ENCODE results near the gene FAM83D. TPM values are rescaled to one million over a fixed set of nuclear protein-coding genes. Genes with fewer than 3 reads are reported as not detected.

Gene FAM83D
- total RNA-seq, 1 experiment from 2014 or later, result 66.9 TPM

DNA sequence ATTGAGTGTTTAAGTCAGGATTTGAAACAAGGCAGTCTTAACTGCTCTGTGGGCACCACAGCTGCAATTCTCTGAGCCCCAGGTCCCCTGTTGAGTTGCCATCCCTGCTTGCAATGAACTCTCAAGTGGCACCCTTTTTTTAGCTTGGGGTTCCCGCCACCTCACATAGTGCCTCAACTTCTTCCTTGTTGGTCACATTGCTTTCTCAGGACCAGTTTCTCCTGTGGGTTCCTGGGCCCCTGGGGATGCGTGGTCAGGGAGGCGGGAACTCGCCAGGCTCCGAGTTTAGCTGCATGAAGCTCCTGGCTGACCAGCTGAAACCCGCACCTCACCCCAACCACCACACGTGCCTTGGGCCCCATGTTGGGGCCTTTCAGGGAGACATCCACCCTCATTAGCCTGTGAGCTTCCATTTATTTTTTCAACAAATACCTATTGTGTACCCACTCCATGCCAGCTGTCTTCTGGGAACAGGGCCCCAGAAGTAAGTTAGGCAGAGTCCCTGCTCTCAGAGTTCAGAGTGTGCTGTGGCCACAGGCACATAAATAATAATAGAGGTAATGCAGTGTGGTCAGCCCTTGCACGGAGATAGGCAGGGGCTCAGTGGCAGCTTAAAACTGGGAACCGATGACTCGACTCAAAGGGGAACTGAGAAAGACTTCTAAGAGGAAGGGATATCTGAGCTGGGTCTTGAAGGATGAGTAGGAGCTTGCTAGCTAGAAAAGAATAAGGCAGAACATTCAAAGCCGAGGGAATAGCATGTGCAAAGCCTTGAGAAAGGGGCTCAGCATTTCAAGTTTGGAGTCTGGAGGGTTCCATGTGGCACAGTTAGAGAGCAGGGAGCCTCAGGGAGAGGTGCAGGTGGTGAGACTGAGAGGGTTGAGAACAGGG is 33.9 kb upstream of the FAM83D start:
- POLR2A ChIA-PET, result interaction anchor here (0.6 to 1.3 kb wide), 5 partner anchors 31 to 113 kb away, joined by 3 to 5 read pairs (median 3); partner anchors contain the start of genes DHX35, FAM83D and PPP1R16B
- no peak overlapping the region for H3K27ac Mint-ChIP-seq

More for the DNA sequence above, 33.9 kb upstream of the FAM83D start:
- Mint-ChIP-seq H3K4me3 (no peak overlapping the region), H3K4me1 (peaks cover 14% of the 10 kb centered on the region), H3K9me3 (no peaks in the 10 kb centered on the region), H3K27me3 (ENCODE audit: low read depth) (peaks cover 3% of the 10 kb centered on the region; the same call in 1 of the 2 replicates), H3K36me3 (no peaks in the 10 kb centered on the region)
- DNase-seq (ENCODE audit: low spot score) (no peak), ATAC-seq (no peak)
- TF ChIP-seq EMX1 (CRISPR knock-in tag; IDR thresholded peaks at IDR 0.05) (no peak), NR2C2 (CRISPR knock-in tag; IDR thresholded peaks at IDR 0.05) (no peak), ZBTB21 (CRISPR knock-in tag; IDR thresholded peaks at IDR 0.05; ENCODE audit: borderline replicate concordance) (no peak), MAX (CRISPR knock-in tag; IDR thresholded peaks at IDR 0.05) (no peak), TP53 (CRISPR knock-in tag; IDR thresholded peaks at IDR 0.05) (no peak), ZNF671 (CRISPR knock-in tag; IDR thresholded peaks at IDR 0.05) (no peak), PRDM15 (CRISPR knock-in tag; IDR thresholded peaks at IDR 0.05) (no peak), USF2 (CRISPR knock-in tag; IDR thresholded peaks at IDR 0.05) (no peak), ZNF138 (CRISPR knock-in tag; conservative IDR thresholded peaks at IDR 0.05) (no peak), TCF7 (CRISPR knock-in tag; IDR thresholded peaks at IDR 0.05; ENCODE audit: low read depth) (no peak), OVOL2 (CRISPR knock-in tag; IDR thresholded peaks at IDR 0.05; ENCODE audit: borderline replicate concordance) (no peak), ELF4 (CRISPR knock-in tag; IDR thresholded peaks at IDR 0.05; ENCODE audit: low read depth) (no peak), HMGA2 (CRISPR knock-in tag; IDR thresholded peaks at IDR 0.05) (no peak), NFATC4 (CRISPR knock-in tag; IDR thresholded peaks at IDR 0.05) (no peak), ZSCAN18 (CRISPR knock-in tag; IDR thresholded peaks at IDR 0.05) (no peak), IRF1 (CRISPR knock-in tag; IDR thresholded peaks at IDR 0.05) (no peak), ZNF121 (CRISPR knock-in tag; IDR thresholded peaks at IDR 0.05) (no peak), SMAD4 (CRISPR knock-in tag; IDR thresholded peaks at IDR 0.05) (no peak)
- TF ChIP-seq, protein P1, sequence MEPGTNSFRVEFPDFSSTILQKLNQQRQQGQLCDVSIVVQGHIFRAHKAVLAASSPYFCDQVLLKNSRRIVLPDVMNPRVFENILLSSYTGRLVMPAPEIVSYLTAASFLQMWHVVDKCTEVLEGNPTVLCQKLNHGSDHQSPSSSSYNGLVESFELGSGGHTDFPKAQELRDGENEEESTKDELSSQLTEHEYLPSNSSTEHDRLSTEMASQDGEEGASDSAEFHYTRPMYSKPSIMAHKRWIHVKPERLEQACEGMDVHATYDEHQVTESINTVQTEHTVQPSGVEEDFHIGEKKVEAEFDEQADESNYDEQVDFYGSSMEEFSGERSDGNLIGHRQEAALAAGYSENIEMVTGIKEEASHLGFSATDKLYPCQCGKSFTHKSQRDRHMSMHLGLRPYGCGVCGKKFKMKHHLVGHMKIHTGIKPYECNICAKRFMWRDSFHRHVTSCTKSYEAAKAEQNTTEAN (CRISPR knock-in tag; IDR thresholded peaks at IDR 0.05), result no peak
- TF ChIP-seq, protein P2, sequence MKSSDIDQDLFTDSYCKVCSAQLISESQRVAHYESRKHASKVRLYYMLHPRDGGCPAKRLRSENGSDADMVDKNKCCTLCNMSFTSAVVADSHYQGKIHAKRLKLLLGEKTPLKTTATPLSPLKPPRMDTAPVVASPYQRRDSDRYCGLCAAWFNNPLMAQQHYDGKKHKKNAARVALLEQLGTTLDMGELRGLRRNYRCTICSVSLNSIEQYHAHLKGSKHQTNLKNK (CRISPR knock-in tag; IDR thresholded peaks at IDR 0.05), result no peak
- CTCF ChIA-PET, result interaction anchor here (0.8 to 4.3 kb wide), 23 partner anchors 10 to 554 kb away, joined by 3 to 54 read pairs (median 8); partner anchors contain the start of genes ACTR5, DHX35, FAM83D and PPP1R16B
